Activated T-cell treated with anti-CD3 and anti-CD28 coated beads for 1 hour (primary cell): ENCODE data around the gene IRF9.
A peak's percentile ranks its signal among the peaks of the same experiment; 100 is the strongest.

Experiments
- DNase-seq: peaks from one replicate; pipeline ENCODE4 v3.0.0-alpha.2; 2020; ENCODE audit warnings: low read depth

The IRF9 gene

GRCh38 chr14:24131549-24131966, 29.5 kb upstream of the IRF9 start:
- DNase-seq = no peak

- peak; percentile 24 for DNase-seq
These were observed 28.9 kb upstream of the IRF9 start for GRCh38 chr14:24132061-24132685.

GRCh38 chr14:24132976-24133375, 28.1 kb upstream of the IRF9 start:
- DNase-seq = no peak

- DNase-seq = no peak
These were observed 27.3 kb upstream of the IRF9 start for GRCh38 chr14:24133735-24134134.

- no peak for DNase-seq
These were observed 25.6 kb upstream of the IRF9 start for GRCh38 chr14:24135584-24135833.

- DNase-seq = peak; percentile 91
These were observed 25.0 kb upstream of the IRF9 start, which contains the start of gene PSME1 for GRCh38 chr14:24135834-24136683. PSME1 (plus strand) TSS chr14:24136194; CDS start chr14:24136263, 69 bp downstream.

GRCh38 chr14:24136684-24137528, 24.2 kb upstream of the IRF9 start:
- no peak for DNase-seq

GRCh38 chr14:24137529-24138395, 23.3 kb upstream of the IRF9 start:
- DNase-seq = no peak

GRCh38 chr14:24138396-24139271, 22.4 kb upstream of the IRF9 start:
- DNase-seq = no peak

- DNase-seq = no peak
These were observed 21.7 kb upstream of the IRF9 start for GRCh38 chr14:24139272-24139934.

- DNase-seq = peak; percentile 98
These were observed 19.8 kb upstream of the IRF9 start, which contains the start of gene EMC9 for GRCh38 chr14:24141097-24141880. EMC9 (minus strand) TSS chr14:24141591; CDS start chr14:24141304, 287 bp downstream.

- no peak for DNase-seq
These were observed 17.6 kb upstream of the IRF9 start for GRCh38 chr14:24143511-24143910.

- no peak for DNase-seq
These were observed 16.6 kb upstream of the IRF9 start for GRCh38 chr14:24144451-24144850.

- DNase-seq = no peak
These were observed 15.8 kb upstream of the IRF9 start for GRCh38 chr14:24145219-24145618.

- no peak for DNase-seq
These were observed 15.2 kb upstream of the IRF9 start for GRCh38 chr14:24145690-24146452.

GRCh38 chr14:24146453-24146977, 14.6 kb upstream of the IRF9 start, which contains the start of gene PSME2:
PSME2 (minus strand) TSS chr14:24146610; CDS start chr14:24146581, 29 bp downstream.
- peak; percentile 66 for DNase-seq

- DNase-seq = peak; percentile 96
These were observed 13.9 kb upstream of the IRF9 start, which contains the start of gene RNF31 for GRCh38 chr14:24146978-24147760. RNF31 (plus strand) TSS chr14:24147498; CDS start chr14:24147699, 201 bp downstream.
